Fibroblast of lung (primary cell): ENCODE data around the gene ITPR1.

Source experiments
- CTCF ChIP-seq, 2 donors: IDR thresholded peaks in 1 of 2; conservative IDR thresholded peaks in 1 of 2; 1 replicate in 1 of 2; 2 replicates in 1 of 2; pipeline ENCODE4 v1.5.1; 2011 to 2012; ENCODE audit warnings: low read length in 2 of 2, control low read depth in 1 of 2, inconsistent platforms in 1 of 2, low read depth in 1 of 2, mild to moderate bottlenecking in 1 of 2
- EZH2 ChIP-seq: IDR thresholded peaks from 2 replicates; pipeline ENCODE4 v1.5.1; 2012; ENCODE audit warnings: low read length, control low read depth, mild to moderate bottlenecking; ENCODE audit errors: missing control alignments

GRCh38 chr3:4684117-4684516 is 191.0 kb downstream of the ITPR1 start:
- TF ChIP-seq EZH2, result no peak
- TF ChIP-seq CTCF (conservative IDR thresholded peaks at IDR 0.05 in 1 of 2, IDR thresholded peaks at IDR 0.05 in 1 of 2; ENCODE audit: low read depth in 1 of 2, low read length in 2 of 2), result no peak
